HG03378 (cell line): ENCODE data around the gene PHPT1.
A peak's percentile ranks its signal among the peaks of the same experiment; 100 is the strongest.
"Not testable (repeated sequence)": the region's sequence is repeated elsewhere in the genome, so short reads cannot be mapped to it uniquely, and the experiment has no call there.

Experiments
- ATAC-seq: cut with Tn5 transposase; IDR thresholded peaks from one replicate; pipeline ENCODE4 v1.9.1; 2021; ENCODE audit warnings: mild to moderate bottlenecking, moderate library complexity; ENCODE audit not compliant: unreplicated experiment

PHPT1 gene

GRCh38 chr9:136858452-136858843 is 9.2 kb downstream of the PHPT1 start:
- ATAC-seq: no peak

GRCh38 chr9:136858844-136859757 is 9.9 kb downstream of the PHPT1 start:
- no peak for ATAC-seq

- no peak for ATAC-seq
Observed at GRCh38 chr9:136860529-136860928, 11.3 kb downstream of the PHPT1 start.

GRCh38 chr9:136860933-136861873 is 12.0 kb downstream of the PHPT1 start:
- no peak for ATAC-seq

GRCh38 chr9:136861874-136862457 is 12.8 kb downstream of the PHPT1 start:
- no peak for ATAC-seq

GRCh38 chr9:136862849-136863622 is 13.8 kb downstream of the PHPT1 start:
- no peak for ATAC-seq

GRCh38 chr9:136863623-136864273 is 14.5 kb downstream of the PHPT1 start:
- ATAC-seq: no peak

- ATAC-seq: no peak
Observed at GRCh38 chr9:136865041-136865767, 16.0 kb downstream of the PHPT1 start.

GRCh38 chr9:136865768-136866103 is 16.5 kb downstream of the PHPT1 start:
- ATAC-seq: no peak

- ATAC-seq: not testable (repeated sequence)
Observed at GRCh38 chr9:136866898-136867421, 17.8 kb downstream of the PHPT1 start.

GRCh38 chr9:136867480-136867879 is 18.3 kb downstream of the PHPT1 start:
- ATAC-seq: no peak

- ATAC-seq: no peak
Observed at GRCh38 chr9:136867917-136868316, 18.7 kb downstream of the PHPT1 start.

- ATAC-seq: no peak
Observed at GRCh38 chr9:136868644-136869043, 19.4 kb downstream of the PHPT1 start.

GRCh38 chr9:136869611-136870010 is 20.4 kb downstream of the PHPT1 start:
- ATAC-seq: not testable (repeated sequence)

- ATAC-seq: no peak
Observed at GRCh38 chr9:136875155-136875554, 25.9 kb downstream of the PHPT1 start.

- no peak for ATAC-seq
Observed at GRCh38 chr9:136876476-136876875, 27.3 kb downstream of the PHPT1 start.

- ATAC-seq: no peak
Observed at GRCh38 chr9:136880651-136881050, 31.4 kb downstream of the PHPT1 start.

- ATAC-seq: peak; percentile 31
Observed at GRCh38 chr9:136881691-136882108, 32.5 kb downstream of the PHPT1 start.
